GM18520 (cell line): ENCODE results near the gene LACTB.

ENCODE experiments used
- ATAC-seq: cut with Tn5 transposase; IDR thresholded peaks from one replicate; pipeline ENCODE4 v1.9.1; 2021; ENCODE audit not compliant: unreplicated experiment

LACTB gene

DNA sequence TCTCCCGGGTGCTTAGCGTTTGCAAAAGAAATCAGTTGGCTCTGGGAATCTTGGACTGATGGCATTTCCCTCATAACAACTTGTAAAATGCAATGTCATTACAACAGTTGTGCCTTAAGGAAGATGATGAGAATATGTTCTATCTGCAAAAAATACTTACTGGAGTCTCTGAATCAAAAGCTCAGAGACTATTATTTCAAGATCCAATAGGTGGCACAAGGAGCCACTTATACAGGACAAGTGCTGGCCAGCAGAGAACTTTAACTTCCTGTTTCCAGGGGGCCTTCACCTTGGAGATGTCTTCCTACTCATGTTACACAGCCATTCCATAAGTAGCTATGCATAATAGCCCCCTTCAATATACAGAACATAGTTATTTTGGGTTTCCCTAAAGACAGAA lies 44.6 kb downstream of the LACTB start:
- ATAC-seq, result no peak

DNA sequence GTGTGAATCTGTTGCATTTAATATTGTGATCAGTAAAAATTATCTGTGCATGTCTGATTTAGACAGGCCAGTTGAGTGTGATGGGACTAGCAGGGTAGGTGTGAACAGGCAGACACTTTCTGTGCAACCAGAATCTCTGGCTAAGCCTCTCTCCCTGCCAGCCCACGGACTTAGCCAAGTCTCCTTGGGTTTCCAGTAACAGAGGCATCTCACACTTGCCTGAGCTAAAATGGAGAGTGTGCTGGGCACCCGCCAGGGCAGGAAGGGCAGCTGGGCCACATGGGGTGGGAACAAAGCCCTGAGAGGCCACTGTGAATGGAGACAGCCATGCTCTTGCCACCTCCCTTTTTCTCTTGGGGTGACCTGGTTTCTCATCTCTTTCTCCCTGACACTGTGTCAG lies 48.1 kb downstream of the LACTB start:
- no peak for ATAC-seq

DNA sequence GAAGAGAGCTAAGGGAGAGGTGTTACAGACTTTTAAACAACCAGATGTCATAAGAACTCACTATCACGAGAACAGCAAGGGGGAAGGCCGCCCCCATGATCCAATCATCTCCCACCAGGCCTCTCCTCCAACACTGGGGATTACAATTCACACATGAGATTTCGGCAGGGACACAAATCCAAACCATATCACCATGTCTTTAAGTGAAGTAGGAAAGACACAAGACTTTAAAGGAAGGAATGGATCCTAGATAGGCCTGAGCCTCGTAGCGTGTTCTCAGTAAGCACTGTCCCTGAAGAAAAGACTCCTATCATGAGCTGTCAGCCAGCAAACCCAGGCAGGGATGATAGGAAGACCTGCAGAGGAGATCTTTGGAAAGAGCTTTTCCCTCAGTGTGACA lies 50.7 kb downstream of the LACTB start:
- no peak for ATAC-seq

DNA sequence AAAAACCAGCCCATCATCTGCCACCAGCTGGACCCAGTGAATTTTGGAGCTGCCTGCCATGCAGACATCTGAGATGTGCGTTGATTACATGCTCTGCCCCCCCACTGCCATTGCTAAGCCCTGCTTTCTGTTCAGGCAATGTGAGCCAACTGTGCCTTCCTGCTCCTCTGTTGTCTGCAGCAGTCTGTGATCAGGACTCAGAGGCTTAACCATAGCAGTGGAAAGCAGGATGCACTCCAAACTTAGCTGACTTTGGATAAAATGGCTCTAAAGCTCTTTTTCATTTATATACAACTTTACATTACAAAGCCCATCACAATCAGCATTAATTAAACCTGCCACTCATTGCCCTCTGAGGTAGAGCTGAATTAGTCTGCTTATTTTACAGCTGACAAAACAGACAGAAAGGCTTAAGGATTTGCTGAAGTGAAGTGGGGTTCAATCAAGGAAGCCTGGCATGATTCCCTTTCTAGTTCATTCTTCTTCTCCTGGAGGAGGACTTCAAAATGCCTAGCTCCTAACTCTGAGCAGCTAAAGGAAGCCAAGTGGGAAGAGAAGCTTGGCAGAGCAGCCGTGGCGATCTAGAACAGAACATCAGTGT lies 51.3 kb downstream of the LACTB start:
- ATAC-seq, result no peak

DNA sequence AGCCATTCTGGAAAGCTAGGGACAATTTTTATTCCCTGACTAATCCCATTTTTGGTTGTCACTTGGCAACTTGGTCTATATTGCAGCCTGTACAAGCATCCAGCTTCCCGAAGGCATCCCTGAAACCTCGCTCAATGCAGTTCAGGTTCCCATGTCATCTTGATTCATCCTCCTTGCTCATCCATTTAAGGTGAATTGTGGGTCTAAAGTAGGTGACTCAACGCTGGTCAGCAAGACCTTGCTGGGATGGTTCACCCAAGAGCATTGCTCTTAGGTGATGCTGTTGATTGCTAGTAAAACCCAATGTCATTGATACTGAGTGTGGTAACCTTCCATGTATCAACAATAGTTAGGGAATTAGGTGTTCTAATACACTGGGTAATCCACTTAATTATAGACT lies 54.6 kb downstream of the LACTB start:
- no peak for ATAC-seq

DNA sequence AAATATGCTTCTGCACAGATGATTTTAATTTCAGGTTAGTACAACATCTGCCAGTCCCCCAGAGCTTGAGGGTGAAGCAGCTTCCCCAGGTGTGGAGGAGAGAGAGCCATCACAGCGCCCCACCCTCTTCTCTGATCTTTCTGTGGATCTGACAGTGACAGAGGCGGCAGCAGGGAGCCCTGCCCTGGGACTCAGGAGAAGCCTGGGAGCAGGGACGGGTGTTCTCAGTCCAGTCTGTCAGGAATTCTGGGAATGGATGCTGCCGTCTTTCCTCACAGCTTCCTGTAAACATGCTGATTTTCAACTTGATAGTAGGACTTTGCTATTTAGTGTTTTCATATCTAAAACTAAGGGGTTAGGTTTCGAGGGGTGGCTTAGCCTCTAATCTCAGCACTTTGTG lies 56.4 kb downstream of the LACTB start:
- no peak for ATAC-seq

DNA sequence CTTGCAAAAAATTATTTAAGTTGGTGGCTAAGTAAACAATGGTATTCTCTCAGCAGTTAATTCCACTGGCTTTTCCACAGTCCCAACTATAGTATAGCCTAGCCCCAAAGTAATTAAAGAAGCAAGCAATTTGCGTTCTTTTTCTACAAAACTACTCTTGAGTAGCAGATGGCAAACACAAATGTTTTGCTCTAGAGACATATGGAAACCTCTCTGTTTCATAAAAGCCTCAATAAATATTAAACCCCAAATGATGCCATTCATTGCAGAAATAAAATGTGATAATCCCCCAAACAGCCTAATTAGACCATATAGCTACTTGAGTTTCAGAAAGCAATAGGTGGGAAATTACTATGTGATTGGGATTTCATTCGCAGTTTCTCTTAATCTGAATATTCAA lies 59.1 kb downstream of the LACTB start:
- no peak for ATAC-seq

DNA sequence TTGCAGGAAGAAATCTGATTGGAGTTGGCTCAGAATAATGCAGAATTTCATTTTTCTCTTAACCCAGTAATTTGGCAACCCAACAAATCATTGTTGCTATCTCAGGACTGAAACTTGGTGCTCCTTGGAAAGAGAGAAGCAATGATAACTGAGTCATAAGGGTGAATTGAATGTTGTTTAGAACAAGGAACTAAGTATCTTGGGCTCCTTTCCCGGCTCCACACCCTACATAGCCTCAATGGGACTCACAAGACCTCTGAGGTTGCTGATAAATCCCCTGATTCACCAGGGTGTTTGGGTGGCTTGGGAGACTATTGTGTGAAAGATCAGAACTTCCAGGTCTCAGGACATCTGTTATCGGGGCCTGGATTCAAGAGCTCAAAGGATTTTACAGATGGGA lies 60.0 kb downstream of the LACTB start:
- ATAC-seq, result no peak

DNA sequence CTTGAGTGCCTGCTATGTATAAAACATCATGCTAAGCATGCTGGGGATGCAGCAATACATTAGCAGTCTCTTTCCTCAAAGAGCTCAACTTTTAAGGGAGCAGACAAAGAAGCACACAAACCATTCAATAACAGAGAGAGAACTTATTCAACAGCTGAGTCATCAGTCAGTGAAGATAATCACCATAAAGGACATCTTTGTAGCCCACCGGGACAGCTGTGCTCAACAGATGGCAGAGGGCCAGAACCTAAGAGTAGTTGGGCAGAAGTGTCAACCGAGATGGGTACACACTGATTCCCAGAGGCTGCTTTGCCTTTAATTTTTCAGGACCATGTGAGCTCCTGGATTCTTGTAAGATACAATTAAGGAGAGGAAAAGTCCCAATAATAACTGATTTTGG lies 63.5 kb downstream of the LACTB start:
- ATAC-seq, result no peak

DNA sequence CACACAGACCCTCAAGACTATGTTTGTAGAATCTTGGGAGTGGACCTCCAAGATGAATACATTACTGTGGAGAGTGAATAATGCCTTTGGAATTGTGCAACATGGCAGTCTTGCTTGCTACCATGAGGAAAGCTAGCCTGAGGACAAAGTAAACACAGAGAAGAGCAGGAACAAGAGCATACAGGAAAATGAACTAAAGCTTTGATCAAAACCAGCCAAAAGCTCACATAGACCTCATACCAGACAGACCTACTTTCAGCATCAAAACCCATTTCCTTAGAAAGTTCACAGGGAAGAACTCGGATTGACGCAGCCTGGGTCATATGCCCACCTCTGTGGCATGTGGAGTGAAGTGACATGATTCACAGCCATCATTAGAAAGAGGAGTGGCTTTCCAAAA lies 64.4 kb downstream of the LACTB start:
- no peak for ATAC-seq

DNA sequence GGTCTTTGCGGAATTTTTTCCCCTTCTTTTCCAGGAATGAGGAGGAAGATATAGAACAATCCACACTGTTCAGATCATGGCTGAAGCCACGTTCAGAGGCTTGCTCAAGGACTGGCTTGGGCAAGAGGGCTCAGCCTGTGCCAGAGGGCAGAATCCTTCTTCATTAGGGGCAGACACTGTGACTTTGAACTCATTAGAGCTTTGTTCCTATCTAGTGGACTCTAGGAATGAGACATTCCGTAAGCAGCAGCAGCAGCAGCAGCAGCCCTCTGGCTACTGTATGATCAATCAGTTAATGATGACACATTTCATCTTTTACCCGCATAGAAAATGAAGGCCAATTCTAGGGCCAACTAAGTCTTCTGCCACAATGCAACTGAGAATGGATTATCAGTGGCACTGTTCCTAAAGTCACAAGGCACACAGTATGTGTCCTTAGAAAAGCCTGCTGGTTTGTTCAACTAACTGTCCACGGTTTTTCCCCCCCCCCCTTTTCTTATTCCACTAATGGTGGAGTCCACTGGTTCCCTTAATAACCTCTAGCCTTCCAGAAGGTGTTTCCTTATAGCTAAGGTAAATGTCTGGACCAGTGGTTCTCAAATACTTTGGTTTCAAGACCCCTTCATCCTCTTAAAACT lies 66.0 kb downstream of the LACTB start:
- ATAC-seq, result no peak

DNA sequence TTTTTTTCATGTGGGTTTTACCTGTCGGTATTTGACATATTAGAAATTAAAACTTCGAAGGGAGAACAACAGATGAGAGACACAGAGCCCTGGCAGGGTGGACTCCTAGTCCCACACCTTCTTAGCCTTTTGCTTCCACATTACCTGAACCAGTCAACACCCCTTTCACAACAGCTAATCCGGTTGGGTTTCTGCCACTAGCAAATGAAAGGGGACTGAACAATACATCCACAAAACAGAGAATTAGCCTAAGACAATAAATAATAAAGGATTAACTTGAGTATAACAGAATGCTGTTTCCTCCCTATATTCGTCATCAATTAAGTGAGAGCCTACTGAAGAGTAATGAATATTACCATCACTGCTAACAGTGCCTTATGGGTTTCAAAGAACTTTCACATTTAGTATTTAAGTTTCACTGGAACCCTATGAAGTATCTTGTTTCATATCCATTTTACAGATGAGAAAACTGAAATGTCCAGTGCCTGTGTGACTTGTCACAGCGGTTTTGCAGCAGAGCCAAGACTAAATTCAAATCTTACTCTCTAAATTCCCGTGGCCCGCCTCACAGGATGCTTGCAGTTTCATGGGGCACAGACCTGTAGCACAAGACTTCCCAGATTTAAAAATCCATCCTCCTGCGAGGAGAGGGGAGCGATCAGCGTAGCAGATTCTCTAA lies 66.7 kb downstream of the LACTB start:
- ATAC-seq, result no peak

DNA sequence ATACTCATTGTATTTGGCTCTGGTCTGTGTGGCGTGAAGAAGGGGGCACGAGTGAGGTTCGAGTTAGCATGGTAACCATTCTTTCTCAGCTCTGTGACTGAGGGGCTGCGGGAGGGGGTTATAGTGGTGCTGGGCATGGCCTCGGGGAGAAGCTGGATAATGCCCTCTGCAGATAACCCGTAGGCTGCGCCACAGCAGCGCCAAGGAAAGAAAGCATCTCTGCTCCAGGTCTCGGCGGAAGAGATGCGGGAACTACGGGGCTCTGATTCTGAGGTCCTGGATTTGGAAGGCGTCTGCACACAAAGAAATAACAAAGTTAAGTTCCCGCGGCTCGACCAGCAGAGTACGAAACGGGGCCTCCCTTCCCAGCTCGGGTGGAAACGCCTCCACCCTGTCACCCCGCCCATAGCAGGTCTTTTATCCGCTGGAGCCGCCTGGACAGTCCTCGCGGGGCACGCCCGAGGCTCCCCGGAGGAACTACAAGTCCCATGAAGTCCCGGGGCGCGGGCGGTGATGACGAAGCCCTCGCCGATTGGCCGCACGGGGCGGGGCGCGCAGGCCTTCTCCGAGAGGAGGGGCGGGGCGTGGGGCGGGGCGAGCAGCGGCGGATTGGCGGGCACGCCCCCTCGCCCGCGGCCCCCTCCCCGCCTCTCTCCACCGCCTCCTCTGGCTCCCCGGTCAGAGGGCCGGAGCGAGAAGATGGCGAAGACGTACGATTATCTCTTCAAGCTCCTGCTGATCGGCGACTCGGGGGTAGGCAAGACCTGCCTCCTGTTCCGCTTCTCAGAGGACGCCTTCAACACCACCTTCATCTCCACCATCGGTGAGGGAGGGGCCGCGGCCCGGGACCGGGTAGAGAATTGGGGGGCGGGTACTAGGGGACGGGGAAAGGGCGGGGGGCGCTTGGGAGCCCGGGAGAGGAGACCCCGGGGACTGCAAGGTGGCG lies 67.5 kb downstream of the LACTB start, which contains the start of gene RAB8B:
TSS of gene RAB8B (plus strand) at position 681 of the 946 bp plus-strand sequence. CDS start at position 700, 19 bp downstream.
- ATAC-seq, result peak; percentile 63

DNA sequence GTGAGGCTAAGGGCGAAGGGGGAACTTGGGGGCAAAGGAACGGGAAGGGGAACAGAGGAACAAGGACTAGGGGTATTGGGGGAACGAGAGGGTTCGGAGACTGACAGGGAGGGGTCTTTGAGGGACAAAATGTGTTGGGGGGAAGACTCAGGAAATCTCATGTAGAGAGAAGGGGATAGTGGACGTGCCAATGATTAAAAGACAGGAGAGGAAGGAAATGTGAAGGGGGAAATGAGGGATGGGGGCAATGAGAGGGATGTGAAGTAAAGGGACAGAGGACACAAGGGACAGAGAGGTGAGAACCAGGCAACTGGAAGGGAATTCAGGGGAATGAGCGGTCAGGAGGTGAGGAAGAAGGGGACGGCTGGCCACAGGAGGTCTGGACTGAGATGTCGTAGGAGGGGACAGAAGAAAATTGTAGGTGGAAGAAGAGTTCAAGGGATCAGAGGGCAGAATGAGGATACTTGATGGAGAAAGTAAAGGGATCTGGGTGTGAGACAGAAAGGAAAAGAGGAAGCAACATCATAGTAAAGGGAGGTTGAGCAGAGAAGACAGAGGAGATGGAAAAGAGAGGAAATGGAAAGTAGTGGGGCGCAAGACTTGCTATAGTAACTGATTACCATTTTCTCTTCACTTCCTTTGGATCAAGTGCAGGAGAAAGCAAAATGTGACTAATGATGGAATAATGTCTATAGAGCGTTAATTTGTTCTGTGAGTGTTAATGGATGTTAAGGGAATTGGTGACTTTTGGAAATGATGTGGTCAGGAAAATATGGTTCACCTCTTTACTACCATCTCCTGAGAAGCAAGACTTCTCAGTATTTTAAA lies 68.5 kb downstream of the LACTB start:
- no peak for ATAC-seq

DNA sequence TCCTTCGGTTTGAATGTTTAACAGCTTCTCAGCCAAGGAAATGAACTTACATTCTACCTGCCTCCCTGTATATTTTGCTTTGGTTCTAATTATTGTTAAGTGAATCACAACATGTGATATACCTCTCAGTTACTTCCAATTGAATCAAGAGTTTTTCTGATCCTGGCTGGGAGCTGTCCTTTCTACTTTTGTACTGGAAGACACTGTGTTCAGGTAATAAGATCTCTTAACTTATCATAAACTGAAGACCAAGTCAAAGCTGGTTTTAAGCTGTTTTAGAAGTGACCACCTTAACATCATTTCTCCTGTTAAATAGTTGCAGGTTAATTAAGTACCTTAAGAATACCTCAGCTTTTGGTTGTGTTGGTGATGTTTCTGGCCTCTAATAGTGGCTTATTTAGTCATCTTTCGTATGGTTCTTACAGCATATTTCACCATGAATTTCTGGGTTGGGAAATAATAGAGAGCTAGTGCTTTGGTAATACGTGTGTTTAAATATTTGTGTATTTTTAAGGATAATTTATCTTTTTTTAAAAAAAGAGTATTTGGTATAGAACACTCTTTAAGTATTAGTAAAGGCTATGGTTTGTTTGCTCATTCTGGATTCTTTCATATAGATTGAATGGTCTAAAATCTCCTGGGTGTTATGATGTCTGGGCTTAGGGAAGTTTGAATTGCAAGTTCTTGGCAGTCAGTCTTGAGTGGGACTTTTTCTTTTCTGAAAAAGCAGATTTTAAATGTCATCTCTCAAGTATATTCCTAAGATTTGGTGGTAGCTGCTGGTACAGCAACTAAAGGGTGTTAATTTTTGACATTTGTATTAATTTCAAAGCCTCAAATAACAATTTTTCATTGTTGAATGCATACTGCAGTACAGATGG lies 69.3 kb downstream of the LACTB start:
- ATAC-seq, result no peak
